HEK293 (cell line): Measurements from ENCODE around the gene LLCFC1.

Experiments used
- CTCF ChIA-PET: fragments of 350-600 bp; formaldehyde crosslinking; extraction: SDS; loops from one replicate; lab custom pipeline; 2021; ENCODE audit warnings: antibody characterized with exemption; lab: Yijun Ruan, JAX
- POLR2A ChIA-PET: fragments of 300-600 bp; formaldehyde crosslinking; extraction: SDS; loops from one replicate; lab custom pipeline; 2020; ENCODE audit warnings: antibody characterized with exemption, inconsistent platforms; lab: Yijun Ruan, JAX
- H3K27ac ChIP-seq: fragments of 200-500 bp; sonication (Bioruptor generic); 2 replicates; pipeline ENCODE4 v1.5.1; 2014; ENCODE audit warnings: low read depth, low read length, control low read depth, inconsistent platforms; ENCODE audit errors: extremely low read depth
- H3K36me3 ChIP-seq, 2 experiments: fragments of 200-500 bp in 1 of 2; sonication (Bioruptor generic) in 1 of 2; 1 replicate in 1 of 2; 2 replicates in 1 of 2; pipeline ENCODE4 v1.5.1; 2014 to 2017; ENCODE audit warnings: inconsistent platforms in 2 of 2, low read length in 2 of 2; ENCODE audit not compliant: control insufficient read depth in 2 of 2, insufficient read depth in 1 of 2
- H3K4me1 ChIP-seq: fragments of 200-500 bp; sonication (Bioruptor generic); 2 replicates; pipeline ENCODE4 v1.5.1; 2014; ENCODE audit warnings: mild to moderate bottlenecking, low read length, inconsistent platforms; ENCODE audit not compliant: control insufficient read depth, insufficient read depth
- H3K4me3 ChIP-seq: 2 replicates; pipeline ENCODE4 v1.5.1; 2011; ENCODE audit warnings: low read depth, mild to moderate bottlenecking, control low read depth, low read length, moderate library complexity
- H3K9me3 ChIP-seq: fragments of 200-500 bp; sonication (Bioruptor generic); 2 replicates; pipeline ENCODE4 v1.5.1; 2014; ENCODE audit warnings: low read depth, low read length, inconsistent platforms; ENCODE audit not compliant: control insufficient read depth, insufficient read depth
- FEZF1 ChIP-seq: fragments of 450-650 bp; formaldehyde crosslinking; IDR thresholded peaks from 2 replicates; pipeline ENCODE4 v1.5.1; 2016; ENCODE audit warnings: missing biosample characterization, missing genetic modification characterization
- ZFHX2 ChIP-seq: fragments of 450-650 bp; formaldehyde crosslinking; conservative IDR thresholded peaks from 2 replicates; pipeline ENCODE4 v1.5.1; 2016; ENCODE audit warnings: missing biosample characterization, missing genetic modification characterization
- ZNF24 ChIP-seq: fragments of 450-650 bp; formaldehyde crosslinking; IDR thresholded peaks from 2 replicates; pipeline ENCODE4 v1.5.1; 2016; ENCODE audit warnings: missing biosample characterization, missing genetic modification characterization
- ZNF394 ChIP-seq: fragments of 450-650 bp; formaldehyde crosslinking; IDR thresholded peaks from 2 replicates; pipeline ENCODE4 v1.5.1; 2016; ENCODE audit warnings: missing biosample characterization, missing genetic modification characterization, mild to moderate bottlenecking, moderate library complexity, borderline replicate concordance
- ZNF416 ChIP-seq: fragments of 450-650 bp; formaldehyde crosslinking; IDR thresholded peaks from 2 replicates; pipeline ENCODE4 v1.5.1; 2016; ENCODE audit warnings: missing biosample characterization, missing genetic modification characterization
- ZNF677 ChIP-seq: fragments of 450-650 bp; IDR thresholded peaks from 2 replicates; pipeline ENCODE4 v1.5.0; 2018; ENCODE audit warnings: missing biosample characterization, mild to moderate bottlenecking, missing genetic modification characterization, moderate library complexity
- TF ChIP-seq, protein P1 (sequence below): fragments of 450-650 bp; formaldehyde crosslinking; IDR thresholded peaks from 2 replicates; pipeline ENCODE4 v1.5.1; 2016; ENCODE audit warnings: missing biosample characterization, missing genetic modification characterization, borderline replicate concordance
- TF ChIP-seq, protein P2 (sequence below): fragments of 450-650 bp; formaldehyde crosslinking; IDR thresholded peaks from 2 replicates; pipeline ENCODE4 v1.5.1; 2016; ENCODE audit warnings: missing biosample characterization, missing genetic modification characterization
- TF ChIP-seq, protein P3 (sequence below): fragments of 450-650 bp; formaldehyde crosslinking; IDR thresholded peaks from 2 replicates; pipeline ENCODE4 v1.5.0; 2017; ENCODE audit warnings: missing biosample characterization, missing genetic modification characterization, borderline replicate concordance
- TF ChIP-seq, protein P4 (sequence below): fragments of 450-650 bp; IDR thresholded peaks from 2 replicates; pipeline ENCODE4 v1.5.1; 2018; ENCODE audit warnings: missing biosample characterization, mild to moderate bottlenecking, missing genetic modification characterization

The LLCFC1 gene

DNA sequence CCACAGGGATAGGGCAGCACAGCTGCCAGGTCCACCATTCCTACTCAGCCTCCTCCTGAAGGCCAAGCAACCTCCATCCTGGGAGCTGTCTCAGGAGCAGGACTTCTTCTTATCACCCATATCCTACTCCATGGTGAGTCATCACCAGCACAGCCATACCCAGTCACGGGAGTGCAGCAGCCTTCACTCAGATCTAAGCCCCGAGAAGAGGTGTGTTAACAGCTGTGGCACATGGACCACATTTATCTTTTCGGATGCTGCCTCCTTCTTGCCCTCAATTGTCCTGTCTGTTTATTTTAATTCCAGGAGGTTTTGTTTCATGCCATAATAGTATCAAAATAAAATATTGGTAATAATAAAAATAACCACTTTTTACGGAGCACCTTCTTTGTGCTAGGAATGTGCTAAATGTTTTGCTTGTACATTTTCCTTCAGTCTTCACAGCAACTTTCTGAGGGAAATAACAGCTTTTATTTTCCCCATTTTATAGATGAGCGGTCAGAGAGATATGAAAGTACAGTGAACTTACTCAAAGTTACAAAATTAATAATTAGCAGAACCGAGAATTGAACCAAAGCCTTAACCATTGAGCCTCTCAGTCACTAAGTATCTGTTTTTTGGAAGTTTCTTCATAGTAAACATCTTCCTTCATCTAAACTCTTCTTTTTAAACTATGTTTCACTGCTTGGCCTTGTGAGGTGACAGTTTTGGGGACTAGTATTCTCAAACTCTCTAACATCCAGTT is 25.4 kb downstream of the LLCFC1 start:
- Histone ChIP-seq H3K9me3 (no peaks in the 10 kb centered on the region), H3K4me1 (no peaks in the 10 kb centered on the region), H3K4me3 (no peak overlapping the region), H3K27ac (no peak overlapping the region), H3K36me3 (no peaks in the 10 kb centered on the region)
- TF ChIP-seq, protein P1, sequence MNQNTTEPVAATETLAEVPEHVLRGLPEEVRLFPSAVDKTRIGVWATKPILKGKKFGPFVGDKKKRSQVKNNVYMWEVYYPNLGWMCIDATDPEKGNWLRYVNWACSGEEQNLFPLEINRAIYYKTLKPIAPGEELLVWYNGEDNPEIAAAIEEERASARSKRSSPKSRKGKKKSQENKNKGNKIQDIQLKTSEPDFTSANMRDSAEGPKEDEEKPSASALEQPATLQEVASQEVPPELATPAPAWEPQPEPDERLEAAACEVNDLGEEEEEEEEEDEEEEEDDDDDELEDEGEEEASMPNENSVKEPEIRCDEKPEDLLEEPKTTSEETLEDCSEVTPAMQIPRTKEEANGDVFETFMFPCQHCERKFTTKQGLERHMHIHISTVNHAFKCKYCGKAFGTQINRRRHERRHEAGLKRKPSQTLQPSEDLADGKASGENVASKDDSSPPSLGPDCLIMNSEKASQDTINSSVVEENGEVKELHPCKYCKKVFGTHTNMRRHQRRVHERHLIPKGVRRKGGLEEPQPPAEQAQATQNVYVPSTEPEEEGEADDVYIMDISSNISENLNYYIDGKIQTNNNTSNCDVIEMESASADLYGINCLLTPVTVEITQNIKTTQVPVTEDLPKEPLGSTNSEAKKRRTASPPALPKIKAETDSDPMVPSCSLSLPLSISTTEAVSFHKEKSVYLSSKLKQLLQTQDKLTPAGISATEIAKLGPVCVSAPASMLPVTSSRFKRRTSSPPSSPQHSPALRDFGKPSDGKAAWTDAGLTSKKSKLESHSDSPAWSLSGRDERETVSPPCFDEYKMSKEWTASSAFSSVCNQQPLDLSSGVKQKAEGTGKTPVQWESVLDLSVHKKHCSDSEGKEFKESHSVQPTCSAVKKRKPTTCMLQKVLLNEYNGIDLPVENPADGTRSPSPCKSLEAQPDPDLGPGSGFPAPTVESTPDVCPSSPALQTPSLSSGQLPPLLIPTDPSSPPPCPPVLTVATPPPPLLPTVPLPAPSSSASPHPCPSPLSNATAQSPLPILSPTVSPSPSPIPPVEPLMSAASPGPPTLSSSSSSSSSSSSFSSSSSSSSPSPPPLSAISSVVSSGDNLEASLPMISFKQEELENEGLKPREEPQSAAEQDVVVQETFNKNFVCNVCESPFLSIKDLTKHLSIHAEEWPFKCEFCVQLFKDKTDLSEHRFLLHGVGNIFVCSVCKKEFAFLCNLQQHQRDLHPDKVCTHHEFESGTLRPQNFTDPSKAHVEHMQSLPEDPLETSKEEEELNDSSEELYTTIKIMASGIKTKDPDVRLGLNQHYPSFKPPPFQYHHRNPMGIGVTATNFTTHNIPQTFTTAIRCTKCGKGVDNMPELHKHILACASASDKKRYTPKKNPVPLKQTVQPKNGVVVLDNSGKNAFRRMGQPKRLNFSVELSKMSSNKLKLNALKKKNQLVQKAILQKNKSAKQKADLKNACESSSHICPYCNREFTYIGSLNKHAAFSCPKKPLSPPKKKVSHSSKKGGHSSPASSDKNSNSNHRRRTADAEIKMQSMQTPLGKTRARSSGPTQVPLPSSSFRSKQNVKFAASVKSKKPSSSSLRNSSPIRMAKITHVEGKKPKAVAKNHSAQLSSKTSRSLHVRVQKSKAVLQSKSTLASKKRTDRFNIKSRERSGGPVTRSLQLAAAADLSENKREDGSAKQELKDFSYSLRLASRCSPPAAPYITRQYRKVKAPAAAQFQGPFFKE (tag by site-specific recombination), result no peak
- TF ChIP-seq ZNF394 (tag by site-specific recombination) (no peak), ZNF416 (no peak), ZFHX2 (tag by site-specific recombination) (no peak), FEZF1 (no peak), ZNF24 (tag by site-specific recombination) (no peak), ZNF677 (tag by site-specific recombination) (no peak)
- TF ChIP-seq, protein P2, sequence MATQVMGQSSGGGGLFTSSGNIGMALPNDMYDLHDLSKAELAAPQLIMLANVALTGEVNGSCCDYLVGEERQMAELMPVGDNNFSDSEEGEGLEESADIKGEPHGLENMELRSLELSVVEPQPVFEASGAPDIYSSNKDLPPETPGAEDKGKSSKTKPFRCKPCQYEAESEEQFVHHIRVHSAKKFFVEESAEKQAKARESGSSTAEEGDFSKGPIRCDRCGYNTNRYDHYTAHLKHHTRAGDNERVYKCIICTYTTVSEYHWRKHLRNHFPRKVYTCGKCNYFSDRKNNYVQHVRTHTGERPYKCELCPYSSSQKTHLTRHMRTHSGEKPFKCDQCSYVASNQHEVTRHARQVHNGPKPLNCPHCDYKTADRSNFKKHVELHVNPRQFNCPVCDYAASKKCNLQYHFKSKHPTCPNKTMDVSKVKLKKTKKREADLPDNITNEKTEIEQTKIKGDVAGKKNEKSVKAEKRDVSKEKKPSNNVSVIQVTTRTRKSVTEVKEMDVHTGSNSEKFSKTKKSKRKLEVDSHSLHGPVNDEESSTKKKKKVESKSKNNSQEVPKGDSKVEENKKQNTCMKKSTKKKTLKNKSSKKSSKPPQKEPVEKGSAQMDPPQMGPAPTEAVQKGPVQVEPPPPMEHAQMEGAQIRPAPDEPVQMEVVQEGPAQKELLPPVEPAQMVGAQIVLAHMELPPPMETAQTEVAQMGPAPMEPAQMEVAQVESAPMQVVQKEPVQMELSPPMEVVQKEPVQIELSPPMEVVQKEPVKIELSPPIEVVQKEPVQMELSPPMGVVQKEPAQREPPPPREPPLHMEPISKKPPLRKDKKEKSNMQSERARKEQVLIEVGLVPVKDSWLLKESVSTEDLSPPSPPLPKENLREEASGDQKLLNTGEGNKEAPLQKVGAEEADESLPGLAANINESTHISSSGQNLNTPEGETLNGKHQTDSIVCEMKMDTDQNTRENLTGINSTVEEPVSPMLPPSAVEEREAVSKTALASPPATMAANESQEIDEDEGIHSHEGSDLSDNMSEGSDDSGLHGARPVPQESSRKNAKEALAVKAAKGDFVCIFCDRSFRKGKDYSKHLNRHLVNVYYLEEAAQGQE (tag by site-specific recombination), result no peak
- TF ChIP-seq, protein P3, sequence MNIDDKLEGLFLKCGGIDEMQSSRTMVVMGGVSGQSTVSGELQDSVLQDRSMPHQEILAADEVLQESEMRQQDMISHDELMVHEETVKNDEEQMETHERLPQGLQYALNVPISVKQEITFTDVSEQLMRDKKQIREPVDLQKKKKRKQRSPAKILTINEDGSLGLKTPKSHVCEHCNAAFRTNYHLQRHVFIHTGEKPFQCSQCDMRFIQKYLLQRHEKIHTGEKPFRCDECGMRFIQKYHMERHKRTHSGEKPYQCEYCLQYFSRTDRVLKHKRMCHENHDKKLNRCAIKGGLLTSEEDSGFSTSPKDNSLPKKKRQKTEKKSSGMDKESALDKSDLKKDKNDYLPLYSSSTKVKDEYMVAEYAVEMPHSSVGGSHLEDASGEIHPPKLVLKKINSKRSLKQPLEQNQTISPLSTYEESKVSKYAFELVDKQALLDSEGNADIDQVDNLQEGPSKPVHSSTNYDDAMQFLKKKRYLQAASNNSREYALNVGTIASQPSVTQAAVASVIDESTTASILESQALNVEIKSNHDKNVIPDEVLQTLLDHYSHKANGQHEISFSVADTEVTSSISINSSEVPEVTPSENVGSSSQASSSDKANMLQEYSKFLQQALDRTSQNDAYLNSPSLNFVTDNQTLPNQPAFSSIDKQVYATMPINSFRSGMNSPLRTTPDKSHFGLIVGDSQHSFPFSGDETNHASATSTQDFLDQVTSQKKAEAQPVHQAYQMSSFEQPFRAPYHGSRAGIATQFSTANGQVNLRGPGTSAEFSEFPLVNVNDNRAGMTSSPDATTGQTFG (tag by site-specific recombination), result no peak
- TF ChIP-seq, protein P4, sequence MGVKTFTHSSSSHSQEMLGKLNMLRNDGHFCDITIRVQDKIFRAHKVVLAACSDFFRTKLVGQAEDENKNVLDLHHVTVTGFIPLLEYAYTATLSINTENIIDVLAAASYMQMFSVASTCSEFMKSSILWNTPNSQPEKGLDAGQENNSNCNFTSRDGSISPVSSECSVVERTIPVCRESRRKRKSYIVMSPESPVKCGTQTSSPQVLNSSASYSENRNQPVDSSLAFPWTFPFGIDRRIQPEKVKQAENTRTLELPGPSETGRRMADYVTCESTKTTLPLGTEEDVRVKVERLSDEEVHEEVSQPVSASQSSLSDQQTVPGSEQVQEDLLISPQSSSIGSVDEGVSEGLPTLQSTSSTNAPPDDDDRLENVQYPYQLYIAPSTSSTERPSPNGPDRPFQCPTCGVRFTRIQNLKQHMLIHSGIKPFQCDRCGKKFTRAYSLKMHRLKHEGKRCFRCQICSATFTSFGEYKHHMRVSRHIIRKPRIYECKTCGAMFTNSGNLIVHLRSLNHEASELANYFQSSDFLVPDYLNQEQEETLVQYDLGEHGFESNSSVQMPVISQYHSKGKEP (tag by site-specific recombination), result no peak
- ChIA-PET CTCF (interaction anchor here (1.0 to 2.7 kb wide), 4 partner anchors 39 to 251 kb away, joined by 4 to 9 read pairs (median 8); no protein-coding TSS in a partner anchor), POLR2A (no interaction called here)
